ENCODE data around the gene ARMH4.

ARMH4 gene

GRCh38 chr14:58082491-58083098 is 69.4 kb downstream of the ARMH4 start:
- no peak for DNase-seq (ENCODE audit: insufficient read length, low spot score)
- no peak for FAIRE-seq
- no peak for TF ChIP-seq CTCF (IDR thresholded peaks at IDR 0.05; ENCODE audit: insufficient read depth, missing control alignments)

DNA sequence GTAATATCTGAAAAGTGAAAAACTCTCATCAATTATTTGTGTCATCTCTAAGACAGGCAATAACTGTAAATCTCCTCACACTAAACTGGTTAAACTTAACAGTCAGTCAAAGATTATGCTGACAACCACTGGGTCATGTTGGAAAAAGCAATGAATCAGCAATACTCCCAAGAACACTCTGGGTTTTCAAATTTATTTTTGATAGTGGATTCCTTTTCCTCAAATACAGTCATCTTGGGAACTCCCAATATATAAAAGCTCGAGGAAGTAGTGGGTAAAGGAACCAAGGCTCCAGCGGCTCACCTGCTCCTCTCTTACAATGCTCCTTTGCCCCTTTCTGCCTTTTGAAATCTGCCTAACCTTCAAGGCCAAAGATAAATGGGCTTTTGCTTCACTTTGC is 70.0 kb downstream of the ARMH4 start:
- FAIRE-seq (no peak), DNase-seq (ENCODE audit: insufficient read length, low spot score) (no peak)
- TF ChIP-seq CTCF (IDR thresholded peaks at IDR 0.05; ENCODE audit: insufficient read depth, missing control alignments): no peak

DNA sequence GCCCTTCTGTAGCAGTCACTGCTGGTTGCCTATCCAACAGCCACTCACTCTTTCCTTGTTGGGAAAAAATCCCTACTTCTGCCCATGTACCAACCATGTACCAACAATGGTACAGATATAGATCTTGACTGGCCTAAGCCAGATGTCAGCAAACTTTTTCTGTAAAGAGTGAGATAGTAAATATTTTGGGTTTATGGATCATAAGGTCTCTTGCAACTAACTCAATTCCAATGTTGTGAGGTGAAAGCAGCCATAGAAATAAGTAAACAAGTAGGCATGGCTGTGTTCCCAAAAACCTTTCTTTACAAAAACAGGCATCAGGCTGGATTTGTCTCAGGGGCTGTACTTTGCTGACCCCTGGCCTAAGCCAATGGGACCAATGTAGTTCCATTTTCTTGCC is 73.5 kb downstream of the ARMH4 start:
- FAIRE-seq: no peak

GRCh38 chr14:58078068-58078467 is 73.9 kb downstream of the ARMH4 start:
- no peak for TF ChIP-seq CTCF (IDR thresholded peaks at IDR 0.05; ENCODE audit: insufficient read depth, missing control alignments)
- DNase-seq (ENCODE audit: insufficient read length, low spot score): no peak
- no peak for FAIRE-seq

More for the DNA sequence above, 73.5 kb downstream of the ARMH4 start:
- no peak for TF ChIP-seq CTCF (IDR thresholded peaks at IDR 0.05; ENCODE audit: insufficient read depth, missing control alignments)
- DNase-seq (ENCODE audit: insufficient read length, low spot score): no peak

DNA sequence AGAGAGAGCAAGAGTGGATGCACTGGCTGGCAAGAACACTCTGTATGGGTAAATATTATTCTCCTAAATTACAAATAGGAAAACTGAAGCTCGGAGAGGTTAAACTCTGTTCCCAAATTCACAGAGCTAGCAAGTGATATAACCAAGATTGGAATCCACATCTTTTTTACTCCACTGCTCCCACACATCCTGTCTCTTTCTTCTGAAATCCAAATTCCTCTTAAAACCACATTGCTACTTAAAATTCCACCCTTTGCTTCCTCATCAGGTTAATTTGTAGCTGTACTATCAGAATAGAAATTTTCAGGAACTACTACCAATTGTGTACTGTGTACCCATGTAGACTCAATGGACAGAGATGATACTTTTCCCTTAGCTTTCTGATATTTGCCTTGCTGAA is 74.4 kb downstream of the ARMH4 start:
- no peak for DNase-seq (ENCODE audit: insufficient read length, low spot score)
- TF ChIP-seq CTCF (IDR thresholded peaks at IDR 0.05; ENCODE audit: insufficient read depth, missing control alignments): no peak
- no peak for FAIRE-seq

GRCh38 chr14:58073516-58073915 is 78.5 kb downstream of the ARMH4 start:
- TF ChIP-seq CTCF (IDR thresholded peaks at IDR 0.05; ENCODE audit: insufficient read depth, missing control alignments): no peak
- DNase-seq (ENCODE audit: insufficient read length, low spot score): no peak
- FAIRE-seq: no peak

GRCh38 chr14:58072288-58073071 is 79.5 kb downstream of the ARMH4 start:
- FAIRE-seq (peak; percentile 82), DNase-seq (ENCODE audit: insufficient read length, low spot score) (peak; percentile 20)
- peak; percentile 81 for TF ChIP-seq CTCF (IDR thresholded peaks at IDR 0.05; ENCODE audit: insufficient read depth, missing control alignments)

Measured in D721Med (cell line).